ENCODE measurements around the gene KRTAP10-7.
"Not testable (repeated sequence)": the region's sequence is repeated elsewhere in the genome, so short reads cannot be mapped to it uniquely, and the experiment has no call there.

Gene KRTAP10-7, protein sequence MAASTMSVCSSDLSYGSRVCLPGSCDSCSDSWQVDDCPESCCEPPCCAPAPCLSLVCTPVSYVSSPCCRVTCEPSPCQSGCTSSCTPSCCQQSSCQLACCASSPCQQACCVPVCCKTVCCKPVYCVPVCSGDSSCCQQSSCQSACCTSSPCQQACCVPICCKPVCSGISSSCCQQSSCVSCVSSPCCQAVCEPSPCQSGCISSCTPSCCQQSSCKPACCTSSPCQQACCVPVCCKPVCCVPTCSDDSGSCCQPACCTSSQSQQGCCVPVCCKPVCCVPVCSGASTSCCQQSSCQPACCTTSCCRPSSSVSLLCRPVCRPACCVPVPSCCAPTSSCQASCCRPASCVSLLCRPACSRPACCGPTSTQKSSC

DNA sequence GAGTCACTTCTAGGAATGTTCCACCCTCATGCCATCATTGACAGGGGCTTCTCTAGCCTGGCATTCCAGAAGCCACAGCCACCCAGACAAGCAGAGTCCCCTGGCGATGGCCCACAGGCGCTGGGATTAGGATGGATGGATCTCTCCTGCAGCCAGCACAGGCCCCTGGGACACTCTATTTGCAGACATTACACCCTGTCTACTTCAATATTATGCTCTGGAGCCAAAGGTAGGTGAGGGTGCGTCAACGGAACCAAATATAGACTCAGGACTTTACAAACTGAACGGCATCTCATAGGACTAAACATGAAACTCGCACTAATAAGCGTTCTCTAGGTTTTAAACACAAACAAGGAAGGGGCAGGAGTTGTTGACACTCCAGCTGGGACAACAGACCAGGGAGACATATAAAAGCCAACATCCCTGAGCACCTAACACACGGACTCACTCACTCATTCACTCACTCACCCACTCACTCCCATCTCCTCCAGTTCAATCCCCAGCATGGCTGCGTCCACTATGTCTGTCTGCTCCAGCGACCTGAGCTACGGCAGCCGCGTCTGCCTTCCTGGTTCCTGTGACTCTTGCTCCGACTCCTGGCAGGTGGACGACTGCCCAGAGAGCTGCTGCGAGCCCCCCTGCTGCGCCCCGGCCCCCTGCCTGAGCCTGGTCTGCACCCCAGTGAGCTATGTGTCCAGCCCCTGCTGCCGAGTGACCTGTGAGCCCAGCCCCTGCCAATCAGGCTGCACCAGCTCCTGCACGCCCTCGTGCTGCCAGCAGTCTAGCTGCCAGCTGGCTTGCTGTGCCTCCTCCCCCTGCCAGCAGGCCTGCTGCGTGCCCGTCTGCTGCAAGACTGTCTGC is at the start of gene KRTAP10-7:
Gene KRTAP10-7 (plus strand): TSS at position 480 of the 861 bp plus-strand sequence. CDS start 25 bp downstream, at position 505.
- not testable (repeated sequence) for DNase-seq (ENCODE audit: low spot score)

DNA sequence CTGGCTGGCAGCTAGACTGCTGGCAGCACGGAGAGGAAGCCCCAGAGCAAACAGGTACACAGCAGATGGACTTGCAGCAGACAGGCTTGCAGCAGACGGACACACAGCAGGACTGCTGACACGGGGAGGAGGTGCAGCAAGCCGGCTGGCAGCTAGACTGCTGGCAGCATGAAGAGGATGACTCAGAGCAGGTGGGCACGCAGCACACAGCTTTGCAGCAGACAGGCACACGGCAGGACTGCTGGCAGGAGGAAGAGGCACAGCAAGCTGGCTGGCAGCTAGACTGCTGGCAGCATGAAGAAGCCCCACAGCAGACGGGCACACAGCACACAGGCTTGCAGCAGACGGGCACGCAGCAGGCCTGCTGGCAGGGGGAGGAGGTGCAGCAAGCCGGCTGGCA is 49.6 kb upstream of the KRTAP10-7 start:
- no peak for DNase-seq (ENCODE audit: low spot score)

DNA sequence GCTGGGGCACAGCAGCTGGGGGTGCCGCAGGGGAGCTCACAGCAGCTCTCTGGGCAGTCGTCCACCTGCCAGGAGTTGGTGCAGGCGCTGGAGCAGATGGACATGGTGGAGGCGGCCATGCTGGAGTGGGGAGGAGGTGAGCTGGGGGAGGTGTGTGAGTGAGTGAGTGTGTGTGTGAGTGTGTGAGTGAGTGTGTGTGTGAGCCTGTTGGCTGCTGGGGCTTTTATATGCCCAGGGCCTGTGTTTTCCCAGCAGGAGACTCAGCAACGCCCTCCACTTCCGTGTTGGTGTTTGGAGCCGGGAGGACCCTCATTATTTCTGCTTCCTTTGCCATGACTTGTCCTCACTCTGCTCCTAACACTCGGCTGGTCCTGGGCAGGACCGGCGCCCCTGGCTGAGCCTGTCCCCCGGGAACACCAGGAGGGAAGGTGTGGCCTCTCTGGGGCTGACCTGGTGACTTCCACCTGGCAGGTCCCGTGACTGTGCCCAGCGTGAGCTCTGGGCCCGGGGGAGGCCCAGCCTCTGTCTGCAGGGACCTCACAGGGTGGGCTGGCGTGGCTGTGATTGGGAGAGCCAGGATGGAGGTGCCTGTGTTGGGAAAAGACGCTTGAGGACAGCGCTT is 48.9 kb upstream of the KRTAP10-7 start, which contains the start of gene KRTAP10-2:
Gene KRTAP10-2 (minus strand): TSS at position 166 of the 622 bp plus-strand sequence. CDS start 47 bp downstream, at position 119.
- DNase-seq (ENCODE audit: low spot score): no peak

DNA sequence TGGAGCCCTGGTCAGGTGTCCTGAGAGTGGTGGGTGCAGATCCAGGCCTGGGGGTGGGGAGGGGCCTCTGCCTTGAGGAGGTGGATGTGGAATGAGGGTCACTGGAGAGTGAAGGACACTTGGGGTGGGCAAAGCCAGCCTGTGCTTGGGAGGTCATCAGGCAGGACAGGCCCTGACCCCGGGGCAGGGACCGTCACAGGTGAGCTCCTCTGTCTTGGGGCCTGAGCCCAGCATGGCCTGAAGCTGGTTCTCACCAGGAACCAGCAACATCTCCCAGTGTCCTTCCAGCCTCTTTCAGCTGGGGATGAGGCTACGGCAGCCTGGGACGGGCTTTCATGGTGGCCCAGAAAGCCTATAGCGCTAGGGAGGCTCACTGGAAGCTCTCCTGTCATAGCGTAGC is 48.3 kb upstream of the KRTAP10-7 start:
- DNase-seq (ENCODE audit: low spot score): no peak

DNA sequence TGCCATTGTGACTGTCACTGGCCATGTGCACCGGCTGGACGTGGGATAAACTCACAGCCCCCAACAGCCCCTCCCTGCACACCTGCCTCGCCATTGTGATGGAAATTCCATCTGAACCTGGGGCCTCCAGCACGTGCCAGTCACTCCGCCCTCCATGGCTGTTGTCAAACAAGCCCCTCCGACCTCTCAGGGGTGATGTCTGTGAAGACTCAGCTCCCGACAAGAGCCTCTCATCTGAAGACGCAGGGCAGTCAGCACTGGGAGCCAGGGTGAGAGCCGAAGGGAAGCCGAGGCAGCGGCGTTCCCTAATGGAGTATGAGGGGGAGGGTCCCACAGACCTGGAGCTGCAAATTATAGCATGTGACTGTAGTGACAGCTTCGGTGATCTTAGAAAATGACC is 47.7 kb upstream of the KRTAP10-7 start:
- DNase-seq (ENCODE audit: low spot score): no peak

DNA sequence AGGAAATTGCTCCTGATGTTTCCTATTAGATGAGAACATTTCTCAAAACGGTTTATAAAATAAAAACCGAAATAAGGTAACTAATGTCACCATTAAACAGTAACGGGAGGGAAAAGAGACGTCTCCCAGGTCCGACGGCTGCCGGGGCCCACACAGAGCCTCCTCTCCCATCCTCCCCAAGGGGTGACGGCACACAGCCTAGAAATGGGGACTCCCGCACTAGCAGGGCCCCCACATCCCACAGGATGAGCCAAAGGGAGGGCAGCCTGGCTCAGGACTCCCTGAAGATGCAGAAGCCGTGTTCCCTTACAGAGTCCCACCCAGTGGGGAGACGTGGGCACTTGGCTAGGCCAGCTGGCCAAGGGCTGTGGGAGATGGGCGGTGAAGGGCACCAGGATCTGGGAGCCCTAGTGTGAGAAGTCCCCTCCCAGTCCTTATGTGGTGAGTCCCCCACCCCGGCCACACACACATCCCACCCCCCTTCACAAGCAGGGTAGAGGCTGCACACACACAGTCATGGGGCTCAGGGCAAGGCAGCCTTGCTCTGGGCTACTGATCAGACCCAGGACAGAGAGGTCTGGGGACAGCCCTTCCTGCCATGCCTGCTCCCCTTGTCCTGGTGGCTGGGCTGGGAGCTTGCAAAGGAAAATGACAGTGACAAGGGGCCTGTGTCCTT is 45.1 kb upstream of the KRTAP10-7 start:
- DNase-seq (ENCODE audit: low spot score): no peak

DNA sequence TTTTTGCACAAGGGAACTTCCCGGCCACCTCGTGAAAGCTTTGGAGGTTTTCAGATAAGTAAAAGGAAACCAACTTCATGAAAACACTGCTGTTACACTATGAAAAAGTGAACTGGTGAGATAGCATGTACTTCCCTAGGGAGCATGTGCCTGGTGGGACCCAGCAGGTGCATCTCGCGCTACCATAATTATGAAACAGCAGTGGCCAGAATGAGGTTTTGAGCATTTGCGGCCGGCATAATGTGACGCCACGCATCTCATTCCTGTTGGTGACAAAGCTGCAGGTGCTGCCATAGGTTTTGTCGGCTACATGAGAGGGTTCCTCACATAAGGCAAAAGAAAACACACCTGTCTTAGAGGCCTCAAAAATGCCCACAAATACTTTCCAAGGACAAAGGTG is 43.5 kb upstream of the KRTAP10-7 start:
- DNase-seq (ENCODE audit: low spot score): no peak

DNA sequence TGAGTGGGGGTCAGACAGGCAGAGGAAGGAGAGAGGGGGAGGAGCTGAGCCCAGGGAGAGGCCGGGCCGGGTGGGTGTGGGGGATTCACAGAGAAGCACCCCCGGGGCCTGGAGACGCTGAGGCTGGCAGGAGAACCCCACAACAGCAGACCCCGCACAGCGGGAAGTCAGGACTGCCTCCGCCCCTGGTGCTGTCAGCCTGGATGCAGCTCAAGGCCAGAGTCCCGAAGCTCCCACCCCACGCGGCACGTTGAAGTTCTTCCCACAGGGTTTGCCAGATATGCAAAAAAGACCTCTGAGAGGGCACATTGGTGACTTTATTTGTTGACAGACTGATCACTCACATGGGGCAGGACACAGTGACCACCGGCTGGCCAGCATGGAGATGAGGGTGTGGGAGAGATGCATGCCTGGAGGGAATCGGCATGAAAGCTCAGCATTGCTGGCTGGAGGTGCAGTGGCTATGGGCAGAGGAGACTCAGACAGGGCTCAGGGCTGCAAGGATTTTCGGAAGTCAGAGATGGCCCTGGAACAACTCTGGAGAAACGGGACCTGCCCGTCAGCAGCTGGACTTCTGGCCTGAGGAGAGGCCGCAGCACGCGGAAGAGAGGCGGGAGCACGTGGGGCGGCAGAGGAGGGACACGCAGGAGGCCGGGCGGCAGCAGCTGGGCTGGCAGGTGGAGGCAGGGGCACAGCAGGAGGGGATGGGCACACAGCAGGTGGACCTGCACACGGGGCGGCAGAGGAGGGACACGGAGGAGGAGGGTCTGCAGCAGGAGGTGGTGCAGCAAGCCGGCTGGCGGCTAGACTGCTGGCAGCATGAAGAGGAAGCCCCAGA is 42.7 kb upstream of the KRTAP10-7 start:
- no peak for DNase-seq (ENCODE audit: low spot score)

DNA sequence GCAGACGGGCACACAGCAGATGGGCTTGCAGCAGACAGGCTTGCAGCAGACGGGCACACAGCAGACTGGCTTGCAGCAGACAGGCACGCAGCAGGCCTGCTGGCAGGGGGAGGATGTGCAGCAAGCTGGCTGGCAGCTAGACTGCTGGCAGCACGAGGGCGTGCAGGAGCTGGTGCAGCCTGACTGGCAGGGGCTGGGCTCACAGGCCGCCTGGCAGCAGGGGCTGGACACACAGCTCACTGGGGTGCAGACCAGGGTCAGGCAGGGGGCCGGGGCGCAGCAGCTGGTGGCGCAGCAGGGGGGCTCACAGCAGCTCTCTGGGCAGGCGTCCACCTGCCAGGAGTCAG is 42.1 kb upstream of the KRTAP10-7 start:
- not testable (repeated sequence) for DNase-seq (ENCODE audit: low spot score)

DNA sequence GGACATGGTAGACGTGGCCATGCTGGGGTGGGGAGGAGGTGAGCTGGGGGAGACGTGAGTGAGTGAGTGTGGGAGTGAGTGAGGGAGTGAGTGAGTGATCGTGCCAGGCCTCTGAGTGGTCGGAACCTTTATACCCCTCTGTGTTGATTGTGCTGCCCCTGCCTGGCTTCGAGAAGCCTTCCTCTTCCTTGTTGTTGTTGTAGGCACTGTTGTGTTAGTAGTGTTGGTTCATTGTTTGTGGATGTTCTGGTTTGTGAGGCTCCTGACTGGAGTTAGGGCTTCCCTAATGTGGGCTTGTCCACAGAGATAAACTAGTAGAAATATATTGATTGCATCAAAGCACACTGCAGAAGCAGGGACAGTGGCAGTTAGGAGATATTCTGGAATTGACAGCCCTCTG is 41.7 kb upstream of the KRTAP10-7 start, which contains the start of gene KRTAP10-3:
Gene KRTAP10-3 (minus strand): TSS at position 101 of the 400 bp plus-strand sequence. CDS start 80 bp downstream, at position 21.
- no peak for DNase-seq (ENCODE audit: low spot score)

DNA sequence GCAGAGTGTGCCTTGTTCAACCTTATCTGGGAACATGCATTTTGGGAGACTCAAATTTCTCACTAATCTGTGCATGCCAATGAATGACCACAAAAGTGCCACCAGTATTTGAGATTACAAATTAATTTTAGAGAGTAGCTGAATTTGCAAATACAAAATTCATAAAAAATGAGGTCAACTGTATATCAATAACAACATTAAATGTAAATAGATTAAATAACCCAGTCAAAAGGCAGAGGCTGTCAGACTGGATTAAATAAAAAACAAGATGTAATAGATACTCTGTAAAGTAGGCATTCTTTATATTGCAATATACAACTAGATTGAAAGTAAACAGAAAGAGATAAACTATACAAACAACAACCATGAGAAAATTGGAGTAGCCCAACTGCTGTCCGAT is 36.3 kb upstream of the KRTAP10-7 start:
- DNase-seq (ENCODE audit: low spot score): no peak

DNA sequence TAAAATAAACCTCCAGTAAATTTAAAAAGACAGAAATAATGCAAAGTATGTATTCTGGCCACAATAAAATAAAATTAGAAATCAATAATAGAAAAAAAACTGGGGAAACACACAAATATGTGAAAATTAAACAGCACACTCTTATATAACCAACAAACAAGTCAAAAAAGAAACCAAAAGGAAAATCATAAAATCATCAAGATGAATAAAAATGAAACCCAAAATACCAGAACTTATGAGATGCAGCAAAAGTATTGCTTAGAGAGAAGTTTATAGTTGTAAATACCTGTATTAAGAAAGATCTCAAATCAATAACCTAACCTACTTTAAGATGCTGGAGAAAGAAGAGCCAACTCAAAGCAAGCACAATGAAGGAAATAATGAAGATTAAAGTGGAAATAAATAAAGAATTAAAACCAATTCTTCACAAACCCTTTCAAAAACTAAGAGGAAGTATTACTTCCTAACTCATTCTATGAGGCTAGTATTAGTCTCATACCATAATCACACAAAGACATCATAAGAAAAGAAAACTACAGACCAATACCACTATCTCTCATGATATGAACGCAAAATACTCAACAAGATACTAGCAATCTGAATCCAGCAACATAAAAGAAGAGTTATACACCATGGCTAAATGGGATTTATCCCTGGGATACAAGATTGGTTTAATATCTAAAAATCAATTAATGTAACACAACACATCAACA is 35.4 kb upstream of the KRTAP10-7 start:
- no peak for DNase-seq (ENCODE audit: low spot score)

DNA sequence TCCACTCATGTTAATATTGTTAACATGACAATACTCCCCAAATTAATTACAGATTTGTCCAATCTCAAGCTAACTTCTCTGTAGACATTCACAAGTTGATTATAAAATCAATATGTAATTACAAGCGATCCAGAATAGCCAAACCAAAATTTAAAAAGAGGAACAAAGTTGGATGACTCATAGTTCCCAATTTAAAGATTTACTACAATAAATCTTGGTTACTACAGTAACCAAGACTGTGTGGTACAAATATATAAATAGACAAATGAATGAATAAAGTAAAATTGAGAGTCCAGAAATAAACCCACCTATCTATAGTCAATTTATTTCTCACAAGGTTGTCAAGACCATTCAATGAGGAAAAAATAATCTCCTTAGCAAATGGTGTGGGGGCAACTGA is 34.0 kb upstream of the KRTAP10-7 start:
- DNase-seq (ENCODE audit: low spot score): no peak

DNA sequence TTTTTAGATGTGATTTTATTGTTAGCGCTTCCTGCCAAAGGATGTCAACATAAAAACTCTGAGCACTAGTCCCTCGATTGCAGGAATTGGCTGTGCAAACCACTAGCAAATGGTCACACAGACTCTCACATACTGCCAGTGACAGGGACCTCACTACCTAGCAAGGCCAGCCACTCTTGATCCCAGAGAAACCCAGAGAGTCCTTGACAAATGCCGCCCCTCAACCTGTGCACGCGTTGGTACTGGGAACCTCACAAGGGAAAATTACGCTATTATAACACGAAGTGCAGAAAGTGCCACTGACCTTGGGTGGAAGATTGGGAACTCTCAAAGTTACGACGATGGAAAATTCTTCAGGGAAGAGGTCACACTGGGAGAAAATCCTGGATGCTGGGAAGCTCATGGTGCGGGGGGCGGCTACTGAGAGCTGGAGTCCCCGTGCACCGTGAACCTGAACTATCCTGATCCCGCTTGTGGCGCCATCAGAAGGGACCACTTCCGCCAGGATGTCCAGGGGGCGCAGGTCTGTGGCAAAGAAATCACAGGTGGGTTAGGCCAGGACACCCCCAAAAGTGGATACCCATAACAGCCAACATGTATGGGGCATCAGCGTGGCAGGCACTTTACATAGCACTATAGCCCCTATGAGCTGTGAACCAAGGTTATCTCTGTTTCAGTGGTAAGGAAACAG is 32.8 kb upstream of the KRTAP10-7 start:
- DNase-seq (ENCODE audit: low spot score): no peak

DNA sequence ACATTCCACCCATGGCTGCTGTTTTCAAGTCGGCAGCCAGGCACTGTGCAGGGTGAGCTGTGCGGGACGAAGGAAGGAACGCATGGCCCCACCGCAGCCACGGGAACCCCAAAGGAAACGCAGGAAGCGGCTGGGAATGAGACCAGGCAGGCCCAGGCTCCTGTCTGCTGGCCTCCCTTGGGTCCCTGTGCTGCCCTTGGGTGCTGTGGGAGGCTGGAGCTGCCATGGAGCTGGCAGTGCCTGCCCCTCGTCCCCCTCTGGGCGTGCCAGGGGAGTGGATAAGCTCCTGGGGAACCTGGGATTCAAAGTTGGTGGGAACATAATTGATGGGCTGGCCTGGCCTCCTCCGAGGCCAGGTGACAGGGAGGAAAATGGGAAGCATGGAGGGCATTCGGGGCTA is 32.1 kb upstream of the KRTAP10-7 start:
- no peak for DNase-seq (ENCODE audit: low spot score)

DNA sequence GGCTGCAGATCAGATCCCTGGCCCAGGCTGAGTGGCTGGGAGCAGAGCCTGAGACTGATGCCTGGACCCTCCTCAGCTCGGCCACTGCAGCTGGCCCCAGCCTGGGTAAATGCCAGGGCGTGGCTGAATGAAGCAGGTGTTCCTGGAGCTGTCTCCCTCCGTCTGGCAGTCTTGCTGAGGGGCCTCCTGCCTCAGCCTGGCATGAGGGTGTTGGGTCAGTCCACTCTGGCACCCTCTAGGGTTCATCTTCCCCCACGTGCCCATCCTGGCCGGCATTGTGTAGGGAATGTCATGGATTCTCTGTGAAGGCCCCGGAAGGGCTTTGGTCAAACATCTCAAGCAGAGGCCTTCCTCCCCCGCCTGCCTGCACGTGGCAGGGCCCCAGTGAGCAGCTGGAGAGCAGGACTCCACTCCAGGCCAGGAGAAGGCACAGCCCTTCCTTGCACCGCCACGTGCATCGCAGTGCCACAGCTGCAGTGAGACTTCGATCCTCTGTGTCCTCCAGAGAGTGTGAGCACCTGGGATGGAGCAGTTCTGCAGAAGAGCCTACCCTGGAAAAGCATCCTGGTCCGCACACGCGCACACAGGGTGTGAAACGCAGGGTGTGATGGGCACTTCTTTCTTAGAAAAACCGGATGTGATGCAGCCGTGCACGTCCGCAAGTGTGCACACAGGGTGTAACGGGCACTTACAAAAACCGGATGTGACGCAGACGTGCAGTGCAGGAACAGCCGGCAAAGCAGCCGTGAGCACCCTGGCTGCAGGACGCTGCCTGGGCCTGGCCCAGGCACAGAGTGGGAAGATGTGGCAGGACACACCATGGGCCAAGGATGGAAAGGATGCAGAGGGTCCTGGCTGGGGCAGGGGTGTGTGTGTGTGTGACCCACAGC is 31.5 kb upstream of the KRTAP10-7 start:
- DNase-seq (ENCODE audit: low spot score): no peak

DNA sequence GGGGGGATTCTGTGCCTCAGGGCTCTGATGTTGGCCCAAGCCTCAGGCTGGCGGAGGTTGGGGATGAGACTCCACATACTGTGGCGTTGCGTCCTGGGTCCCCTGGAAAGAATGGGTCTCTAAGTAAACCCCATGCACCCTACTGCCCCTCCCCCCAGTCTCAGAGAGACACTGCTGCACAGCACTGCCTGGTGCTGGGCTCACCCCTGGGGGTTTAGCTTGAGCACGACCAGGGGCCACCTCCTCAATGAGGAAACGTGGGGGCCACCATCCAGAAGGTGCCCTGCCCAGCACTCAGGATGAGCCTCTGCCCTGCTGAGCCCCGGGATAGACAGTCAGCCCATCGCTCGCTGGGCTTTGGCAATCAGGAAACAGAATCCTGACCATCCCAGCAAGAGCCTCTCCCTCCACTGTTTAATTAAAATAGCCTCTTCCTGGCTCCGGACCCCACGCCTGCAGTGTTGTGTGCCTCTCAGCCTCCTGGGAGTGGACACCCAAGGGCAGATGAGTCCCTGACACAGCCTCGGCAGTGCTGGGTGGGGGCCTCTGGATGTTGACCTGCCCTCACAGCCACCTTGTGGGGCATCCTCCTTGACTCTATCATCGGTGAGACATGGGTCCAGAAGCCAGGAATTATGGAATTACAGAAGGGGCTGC is 30.4 kb upstream of the KRTAP10-7 start:
- no peak for DNase-seq (ENCODE audit: low spot score)

DNA sequence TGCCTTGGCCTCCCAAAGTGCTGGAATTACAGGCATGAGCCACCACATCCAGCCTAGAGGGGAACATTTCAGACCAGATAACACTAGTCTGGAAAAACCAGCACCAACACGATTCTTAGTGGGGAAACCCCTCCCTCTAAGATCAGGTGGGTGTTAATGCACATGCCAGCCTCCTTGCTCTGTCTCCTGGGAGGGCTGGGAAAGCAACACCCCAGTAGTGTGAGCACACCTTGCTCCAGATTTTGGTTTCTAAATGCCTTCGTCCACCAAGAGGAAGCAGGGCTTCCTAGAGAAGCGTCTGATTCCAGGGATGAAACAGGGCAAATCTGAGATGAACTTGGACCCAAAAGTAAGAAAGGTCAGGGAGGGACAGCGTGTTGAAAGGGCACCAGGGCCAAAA is 29.1 kb upstream of the KRTAP10-7 start:
- DNase-seq (ENCODE audit: low spot score): no peak
